GM12874 (cell line): Measurements from ENCODE around the gene COL6A3.

ENCODE experiments used
- TF ChIP-seq, protein P1 (sequence below): IDR thresholded peaks from 2 replicates; pipeline ENCODE4 v1.5.1; 2011; ENCODE audit warnings: low read depth, mild to moderate bottlenecking, control low read depth, low read length, moderate library complexity; ENCODE audit not compliant: insufficient read depth

Gene COL6A3

DNA sequence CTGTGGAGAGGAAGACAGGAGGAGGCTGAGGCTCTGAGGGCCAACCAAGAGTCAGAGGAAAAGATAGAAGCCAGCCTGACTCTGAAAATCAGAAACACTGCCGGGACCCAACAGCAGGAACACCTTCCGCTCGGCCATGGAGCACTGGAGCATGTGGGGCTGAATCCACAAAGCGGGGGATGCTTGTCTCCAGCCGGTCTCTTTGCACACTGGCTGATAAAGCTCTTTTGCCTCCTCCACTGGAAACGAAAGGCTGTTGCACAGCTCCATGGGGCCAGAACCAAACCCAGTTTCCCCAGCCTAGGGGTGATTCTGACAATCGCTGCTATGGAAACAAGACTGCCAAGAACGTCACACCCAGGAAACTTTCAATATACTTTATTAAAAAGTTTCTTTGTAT is 90.3 kb downstream of the COL6A3 start:
- TF ChIP-seq, protein P1, sequence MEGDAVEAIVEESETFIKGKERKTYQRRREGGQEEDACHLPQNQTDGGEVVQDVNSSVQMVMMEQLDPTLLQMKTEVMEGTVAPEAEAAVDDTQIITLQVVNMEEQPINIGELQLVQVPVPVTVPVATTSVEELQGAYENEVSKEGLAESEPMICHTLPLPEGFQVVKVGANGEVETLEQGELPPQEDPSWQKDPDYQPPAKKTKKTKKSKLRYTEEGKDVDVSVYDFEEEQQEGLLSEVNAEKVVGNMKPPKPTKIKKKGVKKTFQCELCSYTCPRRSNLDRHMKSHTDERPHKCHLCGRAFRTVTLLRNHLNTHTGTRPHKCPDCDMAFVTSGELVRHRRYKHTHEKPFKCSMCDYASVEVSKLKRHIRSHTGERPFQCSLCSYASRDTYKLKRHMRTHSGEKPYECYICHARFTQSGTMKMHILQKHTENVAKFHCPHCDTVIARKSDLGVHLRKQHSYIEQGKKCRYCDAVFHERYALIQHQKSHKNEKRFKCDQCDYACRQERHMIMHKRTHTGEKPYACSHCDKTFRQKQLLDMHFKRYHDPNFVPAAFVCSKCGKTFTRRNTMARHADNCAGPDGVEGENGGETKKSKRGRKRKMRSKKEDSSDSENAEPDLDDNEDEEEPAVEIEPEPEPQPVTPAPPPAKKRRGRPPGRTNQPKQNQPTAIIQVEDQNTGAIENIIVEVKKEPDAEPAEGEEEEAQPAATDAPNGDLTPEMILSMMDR, result no peak

DNA sequence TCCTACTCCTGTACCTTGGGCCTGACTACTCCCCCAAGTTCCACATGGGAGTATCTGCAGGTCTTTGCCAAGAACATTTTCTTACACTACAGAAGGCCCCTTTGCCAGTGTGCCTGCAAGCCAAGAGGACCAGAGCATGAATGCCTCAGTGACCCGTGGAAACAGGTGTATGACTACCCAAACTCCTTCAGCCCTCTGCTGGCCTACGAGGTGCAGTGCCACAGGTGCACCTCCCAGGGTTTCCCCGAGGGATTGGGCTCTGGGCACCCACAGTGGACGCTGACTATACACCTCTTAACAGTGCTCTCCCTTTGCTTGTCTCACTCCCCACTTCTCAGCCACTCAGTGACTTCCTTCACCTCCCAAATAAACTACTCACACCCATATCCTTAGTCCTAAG is 91.4 kb downstream of the COL6A3 start:
- TF ChIP-seq, protein P1, result peak; percentile 40

DNA sequence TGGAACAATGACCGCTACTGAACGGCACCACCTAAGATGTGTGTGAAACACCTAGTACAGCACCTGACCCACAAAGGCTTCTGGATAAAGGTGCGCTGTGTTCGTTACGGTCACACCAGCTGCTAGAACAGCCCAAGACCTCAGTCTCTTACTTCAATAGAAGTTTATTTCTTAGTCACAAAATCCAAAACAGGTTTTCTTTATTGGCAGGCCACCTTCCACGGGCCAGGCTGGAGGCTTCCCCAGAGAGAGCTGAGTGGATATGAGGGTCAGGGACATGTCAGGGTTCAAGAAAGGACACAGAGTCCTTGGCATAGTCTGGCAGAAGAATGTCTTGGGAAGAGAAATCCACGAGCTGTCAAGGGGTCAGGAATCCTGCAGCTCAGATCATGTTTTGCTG is 92.2 kb downstream of the COL6A3 start:
- TF ChIP-seq, protein P1, result no peak

DNA sequence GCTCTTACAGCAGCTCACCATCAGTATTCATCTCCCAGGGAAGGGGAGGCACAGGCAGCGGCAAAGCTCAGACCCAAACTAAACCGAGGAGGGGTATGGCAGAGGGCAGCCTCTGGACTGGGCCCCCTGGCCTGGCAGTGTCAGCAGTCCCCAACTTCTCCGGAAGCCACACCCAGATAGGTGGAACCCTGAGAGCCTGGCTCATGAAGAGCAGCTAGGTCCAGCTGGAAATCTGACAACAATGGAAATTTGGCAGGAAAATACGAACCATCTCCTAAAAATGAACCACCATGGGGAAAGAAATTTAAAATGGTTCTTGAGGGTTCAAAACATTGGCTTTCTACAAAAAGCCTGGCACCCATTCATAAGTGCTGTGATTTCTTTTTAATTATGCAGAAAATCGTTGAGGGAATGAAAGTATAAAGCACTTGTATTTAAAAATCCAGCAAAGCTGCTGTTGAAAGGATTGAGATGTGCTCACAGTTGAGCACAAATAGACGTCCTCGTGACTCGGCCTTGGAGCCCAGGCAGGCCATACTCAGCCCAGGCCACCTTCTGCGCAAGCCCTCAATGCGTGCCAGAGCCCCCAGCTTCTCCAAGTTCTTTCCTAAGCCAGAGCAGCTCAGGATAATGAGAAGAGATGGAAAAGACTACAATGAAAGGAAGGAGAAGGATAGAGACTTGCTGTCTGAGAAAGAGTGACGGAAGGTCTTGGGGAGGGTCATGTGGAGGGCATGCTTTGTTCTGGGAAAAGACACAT is 93.0 kb downstream of the COL6A3 start:
- TF ChIP-seq, protein P1, result no peak

DNA sequence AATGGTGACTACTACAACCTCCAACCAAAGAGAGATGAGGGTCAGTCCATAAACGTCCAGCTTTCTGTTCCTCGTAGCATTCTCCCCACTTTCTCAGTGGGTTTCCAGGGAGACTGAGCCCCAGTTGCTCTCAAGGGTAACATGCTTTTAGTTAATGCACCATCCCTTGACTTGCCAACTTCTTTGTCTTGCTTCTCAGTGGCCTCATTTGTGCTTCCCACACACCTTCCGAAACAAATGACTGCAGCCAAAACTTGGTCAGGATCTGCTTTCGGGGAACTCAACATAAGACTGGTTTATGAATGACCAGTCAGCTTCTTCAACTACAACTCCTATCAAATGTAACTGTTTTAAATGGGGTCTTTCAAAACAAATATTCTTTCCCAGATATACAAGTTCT is 94.1 kb downstream of the COL6A3 start:
- TF ChIP-seq, protein P1, result no peak

DNA sequence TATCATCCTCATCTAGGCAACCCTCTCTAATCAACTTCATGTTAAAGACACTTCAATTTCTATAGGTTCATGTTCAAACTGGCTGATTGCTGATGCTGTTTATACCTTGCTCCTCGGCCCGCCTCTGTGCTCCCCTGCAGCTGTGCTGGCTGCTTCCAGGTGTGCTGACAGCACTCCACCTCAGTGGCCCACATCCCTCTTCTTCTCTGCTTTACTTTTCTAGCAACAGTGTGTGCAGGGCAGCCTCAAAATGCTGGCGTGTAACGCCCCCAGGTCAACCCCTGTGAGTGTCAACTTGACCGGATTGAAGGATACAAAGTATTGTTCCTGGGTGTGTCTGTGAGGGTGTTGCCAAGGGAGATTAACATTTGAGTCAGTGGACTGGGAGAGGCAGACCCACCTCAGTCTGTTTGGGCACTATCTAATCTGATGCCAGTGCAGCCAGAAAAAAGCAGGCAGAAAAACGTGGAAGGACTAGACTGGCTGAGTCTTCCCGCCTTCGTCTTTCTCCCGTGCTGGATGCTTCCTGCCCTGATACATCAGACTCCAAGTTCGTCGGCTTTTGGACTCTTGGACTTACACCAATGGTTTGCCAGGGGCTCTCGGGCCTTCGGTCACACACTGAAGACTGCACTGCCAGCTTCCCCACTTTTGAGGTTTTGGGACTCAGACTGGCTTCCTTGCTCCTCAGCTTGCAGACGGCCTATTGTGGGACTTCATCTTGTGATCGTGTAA is 94.7 kb downstream of the COL6A3 start:
- TF ChIP-seq, protein P1, result no peak

DNA sequence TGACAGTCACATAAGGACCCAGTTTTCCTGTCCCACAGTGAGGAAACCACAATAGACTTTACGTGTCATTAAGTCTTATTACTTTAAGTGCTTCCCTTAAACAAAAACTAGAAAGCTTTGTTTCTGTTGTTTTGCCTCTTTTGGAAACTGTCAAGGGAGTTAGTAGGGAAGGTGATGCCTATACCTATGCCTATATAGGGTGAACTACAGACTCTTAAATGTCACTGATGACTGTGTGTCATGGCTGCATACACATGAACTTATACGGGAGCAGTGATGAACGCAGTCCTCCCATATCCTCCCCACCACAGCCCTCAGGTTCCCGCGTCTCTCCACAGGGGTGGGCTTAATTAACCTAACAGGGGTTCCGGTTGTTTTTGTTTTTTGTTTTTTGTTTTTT is 97.6 kb downstream of the COL6A3 start:
- TF ChIP-seq, protein P1, result no peak
